Endothelial cell of umbilical vein (primary cell): Measurements from ENCODE around the gene SMAD3. TPM values are rescaled to one million over a fixed set of nuclear protein-coding genes. Genes with fewer than 3 reads are reported as not detected.

Source experiments
- BruUV-seq: library from RNA; stranded (reverse); fragments of 400-500 nt; replicated peaks from 2 replicates; lab custom pipeline; 2021; lab: Mats Ljungman, UMichigan
- CTCF ChIA-PET: fragments of 300-600, 350-600 bp; sonication (Branson Sonifier 250); formaldehyde crosslinking; loops from one replicate; lab custom pipeline; 2021; ENCODE audit warnings: antibody characterized with exemption, inconsistent platforms; lab: Charles Lee
- POLR2A ChIA-PET: fragments of 300-600, 350-600 bp; sonication (Branson Sonifier 250); formaldehyde crosslinking; loops from one replicate; lab custom pipeline; 2021; ENCODE audit warnings: antibody characterized with exemption, inconsistent platforms; lab: Charles Lee
- DNase-seq: peaks from one replicate; pipeline ENCODE4 v3.0.0-alpha.2; 2011; ENCODE audit warnings: low read depth, low spot score
- FAIRE-seq: peaks from 2 replicates; lab custom pipeline; 2011; peaks lifted over from hg19 to GRCh38; lab: Jason Lieb, UNC
- H2AFZ ChIP-seq: 2 replicates; pipeline ENCODE4 v1.6.0; 2012; ENCODE audit warnings: low read depth, low read length, control low read depth, inconsistent platforms
- H3K27ac ChIP-seq: 2 replicates; pipeline ENCODE4 v1.5.1; 2011; ENCODE audit warnings: low read depth, mild to moderate bottlenecking, control low read depth, low read length, moderate library complexity; ENCODE audit not compliant: insufficient read depth
- H3K27me3 ChIP-seq, 2 experiments: 2 replicates each; pipeline versions ENCODE4 v1.6.0 to v1.6.1; 2011; ENCODE audit warnings: low read length in 2 of 2, mixed read lengths in 1 of 2; ENCODE audit not compliant: control insufficient read depth in 2 of 2, insufficient read depth in 2 of 2
- H3K36me3 ChIP-seq, 2 experiments: 2 replicates in 1 of 2; 3 replicates in 1 of 2; pipeline ENCODE4 v1.5.1; 2011; ENCODE audit warnings: low read length in 2 of 2, mild to moderate bottlenecking in 1 of 2, moderate library complexity in 1 of 2; ENCODE audit not compliant: control insufficient read depth in 2 of 2, insufficient read depth in 2 of 2; ENCODE audit errors: extremely low read depth in 1 of 2
- H3K4me1 ChIP-seq: 3 replicates; pipeline ENCODE4 v1.5.1; 2011; ENCODE audit warnings: mild to moderate bottlenecking, low read length; ENCODE audit not compliant: control insufficient read depth, insufficient read depth; ENCODE audit errors: extremely low read depth
- H3K4me2 ChIP-seq: 2 replicates; pipeline ENCODE4 v1.6.1; 2011; ENCODE audit warnings: low read length, control low read depth, mixed read lengths; ENCODE audit not compliant: insufficient read depth
- H3K4me3 ChIP-seq, 3 experiments: fragments of 200-600 bp in 1 of 3; sonication (generic), shearing (Covaris generic) in 1 of 3; replicated peaks in 1 of 3; 2 replicates each; pipeline ENCODE4 v1.5.1; 2011 to 2016; ENCODE audit warnings: control low read depth in 3 of 3, low read length in 3 of 3, mild to moderate bottlenecking in 2 of 3, inconsistent platforms in 1 of 3, low read depth in 1 of 3, moderate library complexity in 1 of 3; ENCODE audit not compliant: insufficient read depth in 1 of 3
- H3K79me2 ChIP-seq: 2 replicates; pipeline ENCODE4 v1.6.0; 2012; ENCODE audit warnings: low read length, inconsistent platforms; ENCODE audit not compliant: control insufficient read depth, insufficient read depth
- H3K9ac ChIP-seq: replicated peaks from 2 replicates; pipeline ENCODE3; 2011; ENCODE audit warnings: low read length, control low read depth; ENCODE audit not compliant: insufficient read depth; ENCODE audit errors: extremely low read depth
- H3K9me1 ChIP-seq: replicated peaks from 3 replicates; pipeline ENCODE4 v1.6.0; 2011; ENCODE audit warnings: mild to moderate bottlenecking, low read length; ENCODE audit not compliant: control insufficient read depth, insufficient read depth; ENCODE audit errors: extremely low read depth
- H3K9me3 ChIP-seq: replicated peaks from 2 replicates; pipeline ENCODE4 v1.5.1; 2012; ENCODE audit warnings: low read length, inconsistent platforms; ENCODE audit not compliant: control insufficient read depth, insufficient read depth
- H4K20me1 ChIP-seq: replicated peaks from 2 replicates; pipeline ENCODE3; 2011; ENCODE audit warnings: mild to moderate bottlenecking, low read length; ENCODE audit not compliant: control insufficient read depth, insufficient read depth; ENCODE audit errors: extremely low read depth
- CTCF ChIP-seq, 2 donors: IDR thresholded peaks; 1 replicate in 1 of 2; 2 replicates in 1 of 2; pipeline ENCODE4 v1.5.1; 2011; ENCODE audit warnings: low read length in 2 of 2, mild to moderate bottlenecking in 2 of 2, moderate library complexity in 2 of 2, control low read depth in 1 of 2, inconsistent platforms in 1 of 2, low read depth in 1 of 2; ENCODE audit not compliant: insufficient read depth in 1 of 2; ENCODE audit errors: extremely low read depth in 1 of 2
- EZH2 ChIP-seq: IDR thresholded peaks from 2 replicates; pipeline ENCODE4 v1.6.1; 2012; ENCODE audit warnings: borderline replicate concordance, low read depth, mild to moderate bottlenecking, moderate library complexity, low read length, inconsistent platforms; ENCODE audit not compliant: severe bottlenecking
- FOS ChIP-seq: IDR thresholded peaks from 2 replicates; pipeline ENCODE4 v1.6.1; 2011; ENCODE audit warnings: mild to moderate bottlenecking, low read length, moderate library complexity, borderline replicate concordance; ENCODE audit not compliant: insufficient read depth
- GATA2 ChIP-seq: IDR thresholded peaks from 2 replicates; pipeline ENCODE4 v1.7.0; 2011; ENCODE audit warnings: low read depth, mild to moderate bottlenecking, moderate library complexity, mixed read lengths, low read length; ENCODE audit not compliant: insufficient read length, insufficient read depth
- JUN ChIP-seq: IDR thresholded peaks from 2 replicates; pipeline ENCODE4 v1.6.1; 2011; ENCODE audit warnings: borderline replicate concordance, low read depth; ENCODE audit not compliant: insufficient read length, insufficient read depth
- MYC ChIP-seq: IDR thresholded peaks from one replicate; pipeline ENCODE4 v1.6.1; 2011; ENCODE audit warnings: mild to moderate bottlenecking, low read depth, low read length
- POLR2A ChIP-seq: IDR thresholded peaks from 2 replicates; pipeline ENCODE4 v1.6.1; 2012; ENCODE audit warnings: low read depth, mild to moderate bottlenecking, control low read depth, low read length
- POLR2AphosphoS5 ChIP-seq: IDR thresholded peaks from 2 replicates; pipeline ENCODE4 v1.6.1; 2012; ENCODE audit warnings: low read depth, mild to moderate bottlenecking, control low read depth, low read length, moderate library complexity; ENCODE audit not compliant: insufficient read depth
- dilution Hi-C: fragments of 300-500 bp; cut with MboI; formaldehyde crosslinking; loops from one replicate; pipeline ENCODE4 v1.15.0; 2019; ENCODE audit warnings: low sequenced_read_pairs; ENCODE audit not compliant: extremely low pct_ligation_motif_present
- intact Hi-C: fragments of 100-400 bp; cut with micrococcal nuclease; formaldehyde crosslinking; loops from one replicate; pipeline ENCODE4 v1.10.0; 2022
- polyA plus RNA-seq, 4 experiments: library from polyadenylated mRNA; depleted of rRNA in 3 of 4; stranded (reverse) in 3 of 4; unstranded in 1 of 4; fragments of >200 nt; gene quantifications; 2 replicates each; pipeline versions ENCODE4 v1.2.1 to v1.2.3, GENCODE V29; 2011 to 2012; ENCODE audit warnings: missing spikeins in 1 of 4
- total RNA-seq: library from RNA; stranded (reverse); gene quantifications from 2 replicates; pipeline ENCODE4 v1.2.3, GENCODE V29; 2021
- TF ChIP-seq, protein P1 (sequence below): IDR thresholded peaks from 2 replicates; pipeline ENCODE4 v1.6.1; 2011; ENCODE audit not compliant: insufficient read depth, insufficient read length

The SMAD3 gene
- total and polyA plus RNA-seq, 2 donors (not counting 3 experiments of a cell fraction or from before 2014, with no cell fraction given) = 56.4 to 88.2 TPM

GRCh38 chr15:67154249-67154648 lies 88.8 kb downstream of the SMAD3 start:
- Histone ChIP-seq H3K27ac (no peak overlapping the region), H3K9me1 (no peaks in the 10 kb centered on the region), H3K4me3 (no peak overlapping the region), H3K36me3 (no peaks in the 10 kb centered on the region), H3K79me2 (peaks cover 84% of the 10 kb centered on the region), H4K20me1 (no peaks in the 10 kb centered on the region), H3K4me2 (no peak overlapping the region), H2AFZ (no peak overlapping the region), H3K9ac (no peak overlapping the region), H3K4me1 (peaks cover 29% of the 10 kb centered on the region), H3K27me3 (no peaks in the 10 kb centered on the region), H3K9me3 (no peaks in the 10 kb centered on the region)
- no TSS peak for BruUV-seq
- POLR2A ChIA-PET = no interaction called here
- FAIRE-seq (no peak), DNase-seq (no peak)
- TF ChIP-seq CTCF (IDR thresholded peaks at IDR 0.05; ENCODE audit: extremely low read depth in 1 of 2, insufficient read depth in 1 of 2, low read depth in 1 of 2, low read length in 2 of 2) (no peak), MYC (no peak), FOS (no peak)
- dilution Hi-C loops = no loop called here
- intact Hi-C loops = no loop called here
- CTCF ChIA-PET = no interaction called here

DNA sequence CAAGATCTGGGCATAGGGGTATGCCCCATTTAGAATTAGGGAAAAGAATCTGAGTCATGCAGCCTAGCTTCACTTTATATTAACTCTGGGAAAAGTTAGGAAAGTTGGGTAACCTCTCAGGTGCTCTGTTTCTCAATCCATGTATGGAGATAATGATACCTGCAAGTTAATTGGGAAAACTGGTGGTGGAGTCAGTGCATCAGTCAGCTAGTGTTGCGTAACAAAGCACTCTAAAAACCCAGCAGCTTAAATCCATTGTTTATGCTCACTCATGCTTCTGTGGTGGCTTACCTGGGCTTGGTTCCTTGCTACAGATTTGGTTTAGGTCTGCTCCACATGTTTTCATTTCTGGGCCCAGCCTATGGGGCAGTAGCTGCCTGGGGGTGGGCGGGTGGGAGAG lies 91.0 kb downstream of the SMAD3 start:
- Histone ChIP-seq H3K27ac (no peak overlapping the region), H3K36me3 (no peaks in the 10 kb centered on the region), H3K4me3 (no peak overlapping the region), H4K20me1 (no peaks in the 10 kb centered on the region), H2AFZ (no peak overlapping the region), H3K79me2 (peaks cover 95% of the 10 kb centered on the region), H3K9ac (no peak overlapping the region), H3K27me3 (no peaks in the 10 kb centered on the region), H3K9me1 (no peaks in the 10 kb centered on the region), H3K9me3 (no peaks in the 10 kb centered on the region), H3K4me2 (no peak overlapping the region), H3K4me1 (peaks cover 20% of the 10 kb centered on the region)
- POLR2A ChIA-PET = interaction anchor here (0.6 kb wide), 1 partner anchor 81 kb away, joined by 3 read pairs; no protein-coding TSS in a partner anchor
- CTCF ChIA-PET = interaction anchor here (0.8 kb wide), 1 partner anchor 13 kb away, joined by 3 read pairs; no protein-coding TSS in a partner anchor
- no peak for TF ChIP-seq FOS
- TF ChIP-seq POLR2A = no peak
- TF ChIP-seq CTCF (IDR thresholded peaks at IDR 0.05; ENCODE audit: extremely low read depth in 1 of 2, insufficient read depth in 1 of 2, low read depth in 1 of 2, low read length in 2 of 2) = no peak
- TF ChIP-seq, protein P1, sequence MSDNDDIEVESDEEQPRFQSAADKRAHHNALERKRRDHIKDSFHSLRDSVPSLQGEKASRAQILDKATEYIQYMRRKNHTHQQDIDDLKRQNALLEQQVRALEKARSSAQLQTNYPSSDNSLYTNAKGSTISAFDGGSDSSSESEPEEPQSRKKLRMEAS = no peak
- no peak for TF ChIP-seq EZH2
- TF ChIP-seq MYC = no peak
- no peak for TF ChIP-seq GATA2
- TF ChIP-seq POLR2AphosphoS5 = no peak
- no peak for TF ChIP-seq JUN
- BruUV-seq = no TSS peak
- FAIRE-seq (no peak), DNase-seq (no peak)
- dilution Hi-C loops = no loop called here
- intact Hi-C loops = no loop called here
